PC-9 (cell line): ENCODE data around the gene UBE2QL1. TPM values are rescaled to one million over a fixed set of nuclear protein-coding genes. Genes with fewer than 3 reads are reported as not detected.

Experiments used
- BruUV-seq: library from RNA; stranded (reverse); fragments of 400-500 nt; replicated peaks from 2 replicates; lab custom pipeline; 2021; lab: Mats Ljungman, UMichigan
- CTCF ChIA-PET: fragments of 300-600 bp; sonication (Branson Sonifier 250); formaldehyde crosslinking; loops from one replicate; lab custom pipeline; 2022; ENCODE audit warnings: antibody characterized with exemption; lab: Charles Lee
- POLR2A ChIA-PET: fragments of 300-600 bp; sonication (Branson Sonifier 250); formaldehyde crosslinking; loops from one replicate; lab custom pipeline; 2022; ENCODE audit warnings: antibody characterized with exemption; ENCODE audit not compliant: unreplicated experiment; lab: Charles Lee
- DNase-seq, 2 experiments: peaks; one replicate each; pipeline versions ENCODE4 v3.0.0 to v3.0.0-alpha.2; 2015 to 2022; ENCODE audit warnings: mixed read lengths in 1 of 2
- H2AFZ ChIP-seq: fragments of 200-600 bp; sonication (generic); 2 replicates; pipeline ENCODE4 v1.8.1; 2017; ENCODE audit warnings: antibody characterized with exemption
- H3F3A ChIP-seq: fragments of 200-600 bp; sonication (generic); 2 replicates; pipeline ENCODE4 v1.8.1; 2017; ENCODE audit warnings: antibody characterized with exemption, mild to moderate bottlenecking, low read depth; ENCODE audit not compliant: insufficient read depth
- H3K27ac ChIP-seq: fragments of 200-600 bp; sonication (generic); 2 replicates; pipeline ENCODE4 v1.6.1; 2016; ENCODE audit warnings: mixed run types
- H3K27me3 ChIP-seq: fragments of 200-600 bp; sonication (generic); 2 replicates; pipeline ENCODE4 v1.6.1; 2016; ENCODE audit warnings: low read depth, mixed run types; ENCODE audit not compliant: insufficient read depth
- H3K36me3 ChIP-seq: fragments of 200-600 bp; sonication (generic); 2 replicates; pipeline ENCODE4 v1.6.1; 2016; ENCODE audit warnings: low read depth, mixed run types
- H3K4me1 ChIP-seq: fragments of 200-600 bp; sonication (generic); replicated peaks from 2 replicates; pipeline ENCODE4 v1.6.1; 2016; ENCODE audit warnings: mixed run types; ENCODE audit not compliant: insufficient read depth
- H3K4me2 ChIP-seq: fragments of 200-600 bp; sonication (generic); 2 replicates; pipeline ENCODE4 v1.6.1; 2017; ENCODE audit warnings: mixed run types
- H3K4me3 ChIP-seq: fragments of 200-600 bp; sonication (generic); 2 replicates; pipeline ENCODE4 v1.6.1; 2016; ENCODE audit warnings: mixed run types
- H3K79me2 ChIP-seq: fragments of 200-600 bp; sonication (generic); 2 replicates; pipeline ENCODE4 v1.6.1; 2017; ENCODE audit warnings: low read depth, mixed run types
- H3K9me2 ChIP-seq: fragments of 200-600 bp; sonication (generic); 2 replicates; pipeline ENCODE4 v1.8.1; 2017; ENCODE audit warnings: mild to moderate bottlenecking; ENCODE audit not compliant: insufficient read depth
- H3K9me3 ChIP-seq: fragments of 200-600 bp; sonication (generic); 2 replicates; pipeline ENCODE4 v1.8.1; 2016; ENCODE audit warnings: low read depth; ENCODE audit not compliant: insufficient read depth
- H4K20me1 ChIP-seq: fragments of 200-600 bp; sonication (generic); 2 replicates; pipeline ENCODE4 v1.8.1; 2017; ENCODE audit not compliant: insufficient read depth
- EZH2 ChIP-seq: fragments of 200-600 bp; sonication (generic); IDR thresholded peaks from 2 replicates; pipeline ENCODE4 v1.8.0; 2017; ENCODE audit warnings: antibody characterized with exemption, low read depth
- intact Hi-C: fragments of 100-400 bp; cut with micrococcal nuclease; formaldehyde crosslinking; loops from one replicate; pipeline ENCODE4 v1.10.0; 2022; ENCODE audit not compliant: unreplicated experiment
- total RNA-seq: library from RNA; stranded (reverse); gene quantifications from 2 replicates; pipeline ENCODE4 v1.2.3, GENCODE V29; 2021
- TF ChIP-seq, protein P1 (sequence below): fragments of 200-600 bp; sonication (generic); conservative IDR thresholded peaks from 2 replicates; pipeline ENCODE4 v1.6.1; 2017; ENCODE audit warnings: mixed run types, antibody characterized with exemption, mild to moderate bottlenecking, moderate library complexity

Gene UBE2QL1
- total RNA-seq, 1 experiment from 2014 or later, result not detected

GRCh38 chr5:6480133-6481051 lies 31.7 kb downstream of the UBE2QL1 start:
- no peaks in the 10 kb centered on the region for H3K9me2 ChIP-seq
- ChIA-PET POLR2A (no interaction called here), CTCF (no interaction called here)
- no peaks in the 10 kb centered on the region for H3K79me2 ChIP-seq
- intact Hi-C loops, result no loop called here
- no peaks in the 10 kb centered on the region for H4K20me1 ChIP-seq
- no peaks in the 10 kb centered on the region for H3K4me1 ChIP-seq
- no peak overlapping the region for H2AFZ ChIP-seq
- 0 out of 2 replicates have a peak, but pooled peaks have one; percentile 45 for TF ChIP-seq EZH2
- TF ChIP-seq, protein P1, sequence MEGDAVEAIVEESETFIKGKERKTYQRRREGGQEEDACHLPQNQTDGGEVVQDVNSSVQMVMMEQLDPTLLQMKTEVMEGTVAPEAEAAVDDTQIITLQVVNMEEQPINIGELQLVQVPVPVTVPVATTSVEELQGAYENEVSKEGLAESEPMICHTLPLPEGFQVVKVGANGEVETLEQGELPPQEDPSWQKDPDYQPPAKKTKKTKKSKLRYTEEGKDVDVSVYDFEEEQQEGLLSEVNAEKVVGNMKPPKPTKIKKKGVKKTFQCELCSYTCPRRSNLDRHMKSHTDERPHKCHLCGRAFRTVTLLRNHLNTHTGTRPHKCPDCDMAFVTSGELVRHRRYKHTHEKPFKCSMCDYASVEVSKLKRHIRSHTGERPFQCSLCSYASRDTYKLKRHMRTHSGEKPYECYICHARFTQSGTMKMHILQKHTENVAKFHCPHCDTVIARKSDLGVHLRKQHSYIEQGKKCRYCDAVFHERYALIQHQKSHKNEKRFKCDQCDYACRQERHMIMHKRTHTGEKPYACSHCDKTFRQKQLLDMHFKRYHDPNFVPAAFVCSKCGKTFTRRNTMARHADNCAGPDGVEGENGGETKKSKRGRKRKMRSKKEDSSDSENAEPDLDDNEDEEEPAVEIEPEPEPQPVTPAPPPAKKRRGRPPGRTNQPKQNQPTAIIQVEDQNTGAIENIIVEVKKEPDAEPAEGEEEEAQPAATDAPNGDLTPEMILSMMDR, result peak; percentile 24; the same call in 1 of the 2 replicates
- H3K9me3 ChIP-seq, result no peaks in the 10 kb centered on the region
- no peak for DNase-seq
- BruUV-seq, result no TSS peak
- no peak overlapping the region for H3K4me3 ChIP-seq
- H3K4me2 ChIP-seq, result no peak overlapping the region
- no peaks in the 10 kb centered on the region for H3K36me3 ChIP-seq
- no peak overlapping the region for H3K27ac ChIP-seq
- H3F3A ChIP-seq, result no peaks in the 10 kb centered on the region
- peaks cover 99% of the 10 kb centered on the region for H3K27me3 ChIP-seq

- no TSS peak for BruUV-seq
- Histone ChIP-seq H3F3A (no peaks in the 10 kb centered on the region), H3K4me2 (no peak overlapping the region), H3K79me2 (no peaks in the 10 kb centered on the region), H3K36me3 (no peaks in the 10 kb centered on the region), H4K20me1 (no peaks in the 10 kb centered on the region), H3K4me3 (no peak overlapping the region), H3K9me2 (no peaks in the 10 kb centered on the region), H3K27me3 (peaks cover 100% of the 10 kb centered on the region), H3K4me1 (no peaks in the 10 kb centered on the region), H3K27ac (no peak overlapping the region), H2AFZ (no peak overlapping the region), H3K9me3 (no peaks in the 10 kb centered on the region)
- ChIA-PET CTCF (no interaction called here), POLR2A (no interaction called here)
- TF ChIP-seq, protein P1, result no peak
- TF ChIP-seq EZH2, result no peak
- intact Hi-C loops, result no loop called here
- no peak for DNase-seq
Observed at GRCh38 chr5:6482735-6483134, 34.1 kb downstream of the UBE2QL1 start.

GRCh38 chr5:6483880-6484382 lies 35.3 kb downstream of the UBE2QL1 start:
- CTCF ChIA-PET, result no interaction called here
- POLR2A ChIA-PET, result no interaction called here
- H3K9me2 ChIP-seq, result no peaks in the 10 kb centered on the region
- H3K79me2 ChIP-seq, result no peaks in the 10 kb centered on the region
- no peaks in the 10 kb centered on the region for H4K20me1 ChIP-seq
- intact Hi-C loops, result no loop called here
- TF ChIP-seq EZH2, result no peak
- H3K4me2 ChIP-seq, result no peak overlapping the region
- H3K9me3 ChIP-seq, result no peaks in the 10 kb centered on the region
- no peak for DNase-seq
- H3K36me3 ChIP-seq, result no peaks in the 10 kb centered on the region
- no TSS peak for BruUV-seq
- H3K4me1 ChIP-seq, result no peaks in the 10 kb centered on the region
- no peak overlapping the region for H3K4me3 ChIP-seq
- peaks cover 94% of the 10 kb centered on the region for H3K27me3 ChIP-seq
- no peak overlapping the region for H2AFZ ChIP-seq
- no peak overlapping the region for H3K27ac ChIP-seq
- H3F3A ChIP-seq, result no peaks in the 10 kb centered on the region
